GM18526 (cell line): Measurements from ENCODE around the gene IGFBPL1.

ENCODE experiments used
- POLR2A ChIP-seq: IDR thresholded peaks from 3 replicates; pipeline ENCODE4 v1.6.1; 2011; ENCODE audit not compliant: insufficient read length; ENCODE audit errors: extremely low read depth

IGFBPL1 gene

DNA sequence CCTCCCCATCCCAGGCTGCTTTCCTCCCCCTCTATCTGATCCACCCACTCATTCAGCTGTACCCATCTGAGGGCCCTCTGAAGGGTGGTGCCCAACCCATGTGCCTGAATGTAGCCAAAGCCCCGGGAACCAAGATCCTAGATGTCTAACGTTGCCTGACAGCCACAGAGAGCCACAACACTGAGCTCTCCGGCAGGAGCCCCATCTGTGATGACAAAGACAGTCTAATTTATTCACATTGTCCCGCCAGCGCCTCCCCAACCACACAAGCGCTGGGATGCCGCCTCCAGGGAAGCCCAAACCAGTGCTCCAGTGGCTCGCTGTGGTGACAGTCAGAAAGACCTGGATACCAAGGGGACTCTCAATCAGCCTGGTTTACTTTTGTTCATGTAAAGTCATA lies 8.4 kb downstream of the IGFBPL1 start:
- no peak for TF ChIP-seq POLR2A

DNA sequence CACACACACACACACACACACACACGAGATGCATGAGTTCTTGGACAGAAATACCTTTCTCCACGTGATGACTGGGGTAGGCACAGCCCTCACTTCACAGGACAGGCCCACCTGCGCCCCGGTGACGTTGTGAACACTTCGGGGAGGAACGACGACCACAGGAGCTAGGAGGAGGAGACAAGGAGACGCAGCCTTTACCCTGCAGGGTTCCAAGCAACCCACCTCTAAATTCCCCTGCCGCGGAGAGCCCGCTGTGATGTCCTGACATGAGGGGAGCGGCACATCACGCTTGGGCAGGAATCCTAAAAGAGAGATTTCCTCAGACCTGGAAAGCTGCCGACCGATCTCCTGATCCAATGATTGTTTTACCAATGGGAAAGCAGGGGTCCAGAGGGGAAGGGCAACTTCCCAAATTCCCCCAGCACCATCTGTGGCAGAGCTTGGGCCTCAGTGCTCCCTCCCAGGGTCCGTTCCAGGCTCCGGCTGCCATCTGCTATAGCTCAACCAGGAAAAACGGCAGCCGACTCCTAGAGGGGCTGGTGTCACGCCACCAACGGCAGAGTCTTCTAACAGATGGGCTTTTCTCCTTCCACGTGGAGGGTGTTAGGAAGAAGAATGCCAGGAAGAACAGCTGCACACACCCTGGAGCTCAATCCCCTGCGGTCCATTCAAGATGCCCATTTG lies 10.1 kb downstream of the IGFBPL1 start:
- TF ChIP-seq POLR2A: no peak

DNA sequence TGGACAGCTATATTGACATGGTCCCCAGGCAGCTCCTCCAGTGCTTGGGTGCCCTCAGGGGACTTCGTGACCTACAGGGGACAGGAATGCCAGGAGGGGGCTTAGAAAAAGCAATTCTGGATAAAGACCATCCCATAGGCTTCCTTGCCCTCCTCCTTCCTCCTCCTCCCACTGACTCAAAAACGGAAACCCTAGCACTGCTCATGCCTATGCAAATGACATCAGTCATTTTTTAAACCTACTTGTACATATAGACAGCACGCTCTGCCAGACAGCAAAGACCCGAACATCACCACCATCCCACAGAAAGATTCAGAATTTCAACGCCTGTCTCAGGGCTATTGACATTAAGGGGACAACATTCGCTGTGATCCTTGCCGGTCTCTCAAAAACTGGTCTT lies 11.0 kb downstream of the IGFBPL1 start:
- no peak for TF ChIP-seq POLR2A

DNA sequence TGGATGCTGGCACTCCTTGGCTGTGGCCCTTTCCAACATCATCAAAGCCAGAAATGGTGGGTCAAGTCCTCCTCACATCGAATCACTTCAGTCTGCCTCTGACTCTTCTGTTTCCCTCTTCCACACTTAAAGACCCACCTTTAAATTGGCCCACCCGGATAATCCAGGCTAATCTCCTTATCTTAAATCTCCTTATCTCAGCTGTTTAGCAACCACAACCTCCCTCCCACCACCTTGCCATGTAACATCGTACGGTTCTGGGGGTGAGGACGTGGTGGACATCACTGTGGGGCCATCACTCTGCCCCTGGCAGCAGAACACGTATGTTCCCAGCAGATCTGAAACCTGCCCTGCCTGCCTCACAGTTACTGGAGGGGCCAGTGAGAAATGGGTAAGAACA lies 11.5 kb downstream of the IGFBPL1 start:
- no peak for TF ChIP-seq POLR2A

DNA sequence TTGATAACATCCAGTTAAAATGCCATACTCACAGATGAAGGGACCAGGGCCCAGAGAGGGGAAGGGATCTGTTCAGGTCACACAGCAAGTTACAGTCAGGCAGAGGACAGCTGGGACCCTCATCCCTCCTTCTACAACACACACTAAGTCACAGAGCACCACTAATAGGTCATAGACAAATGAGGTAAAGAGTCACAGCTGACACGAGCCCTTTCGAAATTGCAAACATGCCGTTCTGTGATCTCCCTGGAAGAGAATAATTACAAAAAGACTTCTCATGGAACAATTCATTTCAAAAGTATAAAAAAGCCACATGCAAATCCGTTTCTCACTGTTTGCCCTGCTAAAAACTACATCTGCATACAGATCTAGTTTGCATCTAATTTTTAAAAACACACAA lies 15.5 kb downstream of the IGFBPL1 start:
- TF ChIP-seq POLR2A: no peak

DNA sequence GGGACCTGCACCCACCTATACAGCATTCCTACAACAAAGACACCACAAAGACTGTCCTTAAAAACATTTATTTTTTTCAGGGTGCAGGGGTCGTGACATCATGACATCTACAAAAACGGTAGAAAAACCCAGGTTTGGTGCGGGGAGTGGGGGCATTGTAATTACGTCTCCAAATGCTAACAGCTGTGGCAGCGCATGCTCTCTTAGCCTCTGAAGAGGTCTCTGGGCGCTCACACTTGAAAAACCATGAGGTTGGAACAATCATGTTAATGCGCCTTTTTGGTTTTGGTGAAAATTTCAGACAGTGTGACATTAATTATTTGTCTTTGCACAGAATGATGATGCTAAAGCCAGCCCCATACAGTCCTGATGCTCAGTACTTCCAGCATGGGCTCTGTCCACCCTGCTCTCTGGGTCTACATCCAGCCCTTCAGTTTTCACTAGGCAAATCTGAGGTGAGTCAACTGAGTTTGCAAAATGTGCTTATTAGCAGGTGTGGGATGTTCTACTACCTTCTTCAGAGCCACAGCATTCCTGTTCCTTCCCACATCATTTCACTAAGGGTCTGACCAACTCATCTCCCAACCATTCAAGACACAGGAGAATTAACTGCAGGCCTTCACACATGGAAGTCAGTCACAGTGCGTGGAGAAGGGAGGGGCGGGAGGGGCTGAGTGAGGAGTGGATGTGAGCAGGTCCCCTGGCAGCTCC lies 17.6 kb downstream of the IGFBPL1 start:
- TF ChIP-seq POLR2A: no peak

DNA sequence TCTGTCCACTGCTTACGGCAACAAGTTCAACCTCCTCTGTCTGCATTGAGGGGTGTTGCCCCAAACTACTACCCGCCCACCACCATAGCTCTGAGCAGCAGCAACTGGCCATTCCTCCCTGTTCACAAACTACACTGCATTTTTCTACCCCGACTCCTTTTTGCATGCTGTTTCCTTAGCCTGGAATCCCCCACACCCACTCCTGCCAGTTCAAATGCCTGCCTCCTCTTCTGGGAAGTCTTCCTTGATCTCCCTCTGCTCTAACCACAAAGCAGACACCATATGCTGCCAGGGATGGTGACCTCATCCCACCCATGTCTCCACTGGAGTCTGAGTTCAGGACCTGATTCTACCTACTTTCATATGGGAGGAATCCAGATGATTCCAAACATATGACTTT lies 18.5 kb downstream of the IGFBPL1 start:
- TF ChIP-seq POLR2A: no peak

DNA sequence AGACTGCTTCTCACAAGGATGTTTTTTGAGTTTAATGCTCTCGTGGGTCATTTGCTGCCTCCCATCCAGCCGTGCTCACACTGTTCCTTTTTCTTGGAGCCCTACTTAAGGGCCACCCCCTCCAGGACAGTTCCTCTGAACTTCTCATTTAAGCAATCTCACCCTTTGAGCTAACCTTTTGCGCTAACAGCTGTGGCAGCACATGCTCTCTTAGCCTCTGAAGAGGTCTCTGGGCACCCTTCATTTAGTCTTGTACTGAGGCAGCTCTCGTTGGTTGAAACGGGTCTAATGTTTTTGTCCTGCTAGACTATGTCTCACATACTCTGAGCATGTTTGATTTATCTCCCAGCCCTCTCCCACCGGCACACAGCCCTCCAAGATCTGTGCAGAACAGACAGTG lies 19.9 kb downstream of the IGFBPL1 start:
- no peak for TF ChIP-seq POLR2A

DNA sequence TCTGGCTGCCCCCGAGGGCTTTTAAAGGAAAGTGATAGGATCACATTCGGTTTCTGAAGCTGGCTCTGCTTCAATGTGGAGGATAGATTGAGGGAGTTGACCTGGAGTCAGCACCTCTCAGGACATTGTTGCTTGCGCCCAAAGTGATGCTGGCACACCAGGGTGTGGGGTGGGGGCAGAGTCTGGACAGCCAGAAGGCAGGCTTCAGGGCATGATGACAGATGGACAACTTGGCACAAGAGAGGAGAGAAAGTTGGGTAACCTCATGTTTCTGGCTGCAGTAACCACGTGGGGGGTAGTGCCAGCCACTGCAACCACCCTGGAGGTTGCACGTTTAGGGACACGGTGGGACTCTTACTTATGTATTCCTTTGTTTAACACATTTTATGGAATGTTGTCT lies 22.3 kb downstream of the IGFBPL1 start:
- no peak for TF ChIP-seq POLR2A

DNA sequence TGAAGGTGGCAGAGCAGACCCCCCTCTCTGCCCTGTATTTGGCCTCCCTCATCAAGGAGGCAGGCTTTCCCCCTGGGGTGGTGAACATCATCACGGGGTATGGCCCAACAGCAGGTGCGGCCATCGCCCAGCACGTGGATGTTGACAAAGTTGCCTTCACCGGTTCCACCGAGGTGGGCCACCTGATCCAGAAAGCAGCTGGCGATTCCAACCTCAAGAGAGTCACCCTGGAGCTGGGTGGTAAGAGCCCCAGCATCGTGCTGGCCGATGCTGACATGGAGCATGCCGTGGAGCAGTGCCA lies 27.9 kb downstream of the IGFBPL1 start:
- no peak for TF ChIP-seq POLR2A

DNA sequence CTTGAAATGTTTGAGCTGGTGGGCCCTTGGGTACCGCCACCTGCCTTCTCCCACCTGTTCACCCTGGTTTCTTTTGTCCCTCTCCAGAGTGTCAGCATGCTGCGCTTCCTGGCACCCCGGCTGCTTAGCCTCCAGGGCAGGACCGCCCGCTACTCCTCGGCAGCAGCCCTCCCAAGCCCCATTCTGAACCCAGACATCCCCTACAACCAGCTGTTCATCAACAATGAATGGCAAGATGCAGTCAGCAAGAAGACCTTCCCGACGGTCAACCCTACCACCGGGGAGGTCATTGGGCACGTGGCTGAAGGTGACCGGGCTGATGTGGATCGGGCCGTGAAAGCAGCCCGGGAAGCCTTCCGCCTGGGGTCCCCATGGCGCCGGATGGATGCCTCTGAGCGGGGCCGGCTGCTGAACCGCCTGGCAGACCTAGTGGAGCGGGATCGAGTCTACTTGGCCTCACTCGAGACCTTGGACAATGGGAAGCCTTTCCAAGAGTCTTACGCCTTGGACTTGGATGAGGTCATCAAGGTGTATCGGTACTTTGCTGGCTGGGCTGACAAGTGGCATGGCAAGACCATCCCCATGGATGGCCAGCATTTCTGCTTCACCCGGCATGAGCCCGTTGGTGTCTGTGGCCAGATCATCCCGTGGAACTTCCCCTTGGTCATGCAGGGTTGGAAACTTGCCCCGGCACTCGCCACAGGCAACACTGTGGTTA lies 28.4 kb downstream of the IGFBPL1 start:
- TF ChIP-seq POLR2A: no peak

DNA sequence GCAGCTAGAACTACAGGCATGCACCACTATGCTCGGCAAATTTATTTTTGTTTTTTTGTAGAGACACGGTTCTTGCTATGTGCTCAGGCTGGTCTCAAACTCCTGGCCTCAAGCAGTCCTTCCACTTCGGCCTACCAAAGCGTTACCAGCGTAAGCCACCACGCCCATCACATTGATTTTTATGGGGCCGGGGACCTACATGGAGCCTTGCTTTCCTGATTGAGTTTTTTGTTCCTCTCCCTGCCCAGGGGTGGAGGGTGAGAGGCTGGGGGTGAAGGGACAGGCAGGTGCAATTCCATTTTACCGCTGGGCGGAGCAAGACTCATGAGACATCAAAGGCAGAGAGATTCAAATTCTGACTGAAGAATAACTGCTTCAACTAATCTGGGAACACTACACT lies 29.8 kb downstream of the IGFBPL1 start:
- TF ChIP-seq POLR2A: no peak

DNA sequence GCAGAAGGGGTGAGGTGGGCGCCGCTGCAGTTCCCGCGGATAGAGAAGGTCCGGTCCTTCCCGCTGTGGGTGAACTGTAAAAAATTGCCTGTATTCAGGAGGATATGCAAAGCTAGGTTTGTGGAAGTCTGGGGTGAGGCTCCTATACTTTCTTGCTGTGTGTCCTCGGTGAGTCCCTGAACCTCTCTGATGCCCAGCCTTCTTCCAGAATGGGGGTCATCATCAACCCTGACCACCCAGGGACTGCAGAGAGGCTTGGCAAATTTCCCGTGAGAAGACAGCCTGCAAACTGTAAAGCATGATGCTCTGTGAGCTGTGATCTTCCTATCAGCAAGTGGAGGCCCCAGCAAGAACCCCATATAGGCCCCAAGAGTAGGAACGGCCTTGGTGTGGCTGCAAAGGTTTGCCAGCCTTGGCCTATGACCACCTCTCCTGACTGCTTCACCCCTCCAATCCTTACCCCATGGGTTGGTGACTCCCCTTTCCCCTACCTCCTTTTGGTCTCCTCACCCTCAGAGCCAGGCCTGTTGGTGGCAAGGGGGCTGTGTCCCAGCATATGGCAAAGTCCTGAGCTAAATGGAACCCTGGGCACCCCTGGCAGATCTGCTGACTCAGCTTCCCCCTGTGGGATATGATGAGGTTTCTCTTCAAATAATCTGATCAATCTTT lies 31.0 kb downstream of the IGFBPL1 start:
- no peak for TF ChIP-seq POLR2A

DNA sequence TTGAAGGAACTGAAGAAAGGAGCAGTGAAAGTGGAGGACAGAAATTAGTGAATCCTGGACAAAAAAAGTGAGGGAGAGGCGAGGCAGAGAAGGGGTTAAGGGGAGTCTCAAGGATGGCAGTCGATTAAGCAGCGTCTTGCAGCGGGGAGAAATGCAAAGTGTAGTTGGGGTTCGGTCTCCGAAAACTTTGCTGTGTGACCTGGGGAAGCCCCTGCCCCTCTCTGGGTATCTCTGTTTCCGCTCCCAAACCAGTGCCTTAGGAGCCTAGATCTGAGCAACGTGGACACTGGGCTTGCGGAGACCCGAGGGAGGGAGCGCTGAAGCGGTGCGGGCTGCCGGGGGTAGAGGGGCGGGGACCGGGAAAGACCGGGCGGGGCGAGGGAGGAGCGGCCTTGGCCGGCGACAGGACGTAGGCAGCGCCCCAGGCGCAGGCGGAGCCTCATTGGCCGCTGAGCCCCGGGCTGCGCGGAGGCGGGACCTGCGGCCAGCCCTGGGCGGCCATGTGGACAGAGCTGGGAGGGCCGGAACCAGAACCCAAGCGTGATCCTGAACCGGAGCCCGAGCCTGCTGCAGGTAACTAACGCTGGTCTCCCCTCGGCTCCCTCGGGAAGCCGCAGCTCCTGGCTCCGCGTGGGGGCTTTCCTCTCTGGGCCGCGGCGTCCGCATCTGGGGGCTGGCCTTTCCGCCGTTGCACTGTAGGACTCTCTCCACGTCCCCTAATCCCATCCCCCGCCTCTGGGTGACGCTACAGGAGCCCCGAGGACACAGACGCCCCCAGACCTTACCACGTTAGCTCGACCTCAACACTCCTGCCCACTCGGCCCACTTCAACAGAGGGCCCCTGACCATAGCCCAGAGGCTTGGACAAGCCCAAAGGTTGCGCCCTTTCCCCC lies 31.8 kb downstream of the IGFBPL1 start, which contains the start of gene ALDH1B1:
TSS of gene ALDH1B1 (plus strand) at position 468 of the 893 bp plus-strand sequence. CDS start 3,047 bp downstream, outside the sequence.
- TF ChIP-seq POLR2A: peak; percentile 49

DNA sequence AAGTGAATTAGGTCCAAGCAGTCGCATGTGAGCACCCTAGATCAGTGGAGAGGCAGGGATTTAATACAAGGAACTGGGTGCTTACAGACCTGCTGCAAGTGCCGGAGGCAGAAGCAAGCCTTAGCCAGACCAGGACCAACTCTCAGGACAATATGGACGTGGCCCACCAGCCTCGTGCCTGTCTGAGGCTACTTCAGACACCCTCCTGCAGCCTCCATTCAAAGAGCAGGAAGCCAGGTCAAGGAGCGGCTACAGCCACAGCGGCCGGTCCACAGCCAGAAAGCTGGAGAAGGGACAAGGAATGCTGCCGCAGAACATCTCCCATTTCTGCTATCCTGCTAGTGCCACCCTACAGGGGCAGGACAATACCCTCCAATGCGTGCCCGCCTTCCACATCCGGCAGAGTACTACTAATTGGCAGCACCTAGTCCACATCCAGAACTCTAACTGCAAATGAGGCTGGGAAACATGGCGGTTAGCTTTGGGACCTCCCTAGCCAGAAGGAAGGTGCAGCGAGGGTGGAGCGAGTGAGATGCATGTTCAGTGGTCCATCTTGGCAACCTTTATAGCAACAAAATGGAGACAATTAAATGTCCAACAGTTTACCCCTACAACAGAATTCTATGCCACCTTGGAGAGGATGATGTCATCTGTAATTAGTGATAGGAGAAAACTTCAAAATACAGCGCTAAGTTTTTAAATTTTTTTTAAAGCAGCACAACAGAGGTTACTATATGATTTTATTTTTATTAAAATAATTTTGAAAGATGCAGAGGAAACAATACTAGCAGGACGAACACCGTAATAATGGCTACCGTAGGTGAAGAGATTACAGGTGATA lies 32.8 kb downstream of the IGFBPL1 start:
- no peak for TF ChIP-seq POLR2A
